ENCODE data around the gene IRF3. TPM values are rescaled to one million over a fixed set of nuclear protein-coding genes. Genes with fewer than 3 reads are reported as not detected.
A peak's percentile ranks its signal among the peaks of the same experiment; 100 is the strongest.

The IRF3 gene
- total RNA-seq, 1 donor from 2014 or later, result 29.5 TPM

- no peaks in the 10 kb centered on the region for H3K79me2 ChIP-seq (ENCODE audit: low read depth)
- H3K4me2 ChIP-seq, result no peak overlapping the region
- H4K20me1 ChIP-seq (ENCODE audit: low read depth), result peaks cover 24% of the 10 kb centered on the region
- H3K4me3 ChIP-seq, result no peak overlapping the region
- H3K9me3 Mint-ChIP-seq, result no peaks in the 10 kb centered on the region
- DNase-seq (ENCODE audit: low spot score), result no peak
- H3K27me3 ChIP-seq, result no peaks in the 10 kb centered on the region
- H3K9ac ChIP-seq, result no peak overlapping the region
- H3K27ac Mint-ChIP-seq, result no peak overlapping the region
- H3K36me3 Mint-ChIP-seq, result peaks cover 33% of the 10 kb centered on the region
- H3K4me1 Mint-ChIP-seq, result no peaks in the 10 kb centered on the region
- no peak overlapping the region for H3K27ac ChIP-seq
- no peak overlapping the region for H2AFZ ChIP-seq (replicated peaks)
- TF ChIP-seq EZH2phosphoT487 (IDR thresholded peaks at IDR 0.05) (no peak), EZH2 (IDR thresholded peaks at IDR 0.05) (no peak)
- TF ChIP-seq, protein P1, sequence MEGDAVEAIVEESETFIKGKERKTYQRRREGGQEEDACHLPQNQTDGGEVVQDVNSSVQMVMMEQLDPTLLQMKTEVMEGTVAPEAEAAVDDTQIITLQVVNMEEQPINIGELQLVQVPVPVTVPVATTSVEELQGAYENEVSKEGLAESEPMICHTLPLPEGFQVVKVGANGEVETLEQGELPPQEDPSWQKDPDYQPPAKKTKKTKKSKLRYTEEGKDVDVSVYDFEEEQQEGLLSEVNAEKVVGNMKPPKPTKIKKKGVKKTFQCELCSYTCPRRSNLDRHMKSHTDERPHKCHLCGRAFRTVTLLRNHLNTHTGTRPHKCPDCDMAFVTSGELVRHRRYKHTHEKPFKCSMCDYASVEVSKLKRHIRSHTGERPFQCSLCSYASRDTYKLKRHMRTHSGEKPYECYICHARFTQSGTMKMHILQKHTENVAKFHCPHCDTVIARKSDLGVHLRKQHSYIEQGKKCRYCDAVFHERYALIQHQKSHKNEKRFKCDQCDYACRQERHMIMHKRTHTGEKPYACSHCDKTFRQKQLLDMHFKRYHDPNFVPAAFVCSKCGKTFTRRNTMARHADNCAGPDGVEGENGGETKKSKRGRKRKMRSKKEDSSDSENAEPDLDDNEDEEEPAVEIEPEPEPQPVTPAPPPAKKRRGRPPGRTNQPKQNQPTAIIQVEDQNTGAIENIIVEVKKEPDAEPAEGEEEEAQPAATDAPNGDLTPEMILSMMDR (IDR thresholded peaks at IDR 0.05), result no peak
- no peaks in the 10 kb centered on the region for H3K4me1 ChIP-seq
- H3K4me3 Mint-ChIP-seq, result no peak overlapping the region
- H3F3A ChIP-seq (ENCODE audit: low read depth), result peaks cover 24% of the 10 kb centered on the region
- H3K27me3 Mint-ChIP-seq (ENCODE audit: insufficient read depth, low read depth), result no peaks in the 10 kb centered on the region
- H3K9me3 ChIP-seq (ENCODE audit: low read depth), result no peaks in the 10 kb centered on the region
- peaks cover 4% of the 10 kb centered on the region for H3K36me3 ChIP-seq
Measured at GRCh38 chr19:49657493-49658138, 8.0 kb downstream of the IRF3 start.

DNA sequence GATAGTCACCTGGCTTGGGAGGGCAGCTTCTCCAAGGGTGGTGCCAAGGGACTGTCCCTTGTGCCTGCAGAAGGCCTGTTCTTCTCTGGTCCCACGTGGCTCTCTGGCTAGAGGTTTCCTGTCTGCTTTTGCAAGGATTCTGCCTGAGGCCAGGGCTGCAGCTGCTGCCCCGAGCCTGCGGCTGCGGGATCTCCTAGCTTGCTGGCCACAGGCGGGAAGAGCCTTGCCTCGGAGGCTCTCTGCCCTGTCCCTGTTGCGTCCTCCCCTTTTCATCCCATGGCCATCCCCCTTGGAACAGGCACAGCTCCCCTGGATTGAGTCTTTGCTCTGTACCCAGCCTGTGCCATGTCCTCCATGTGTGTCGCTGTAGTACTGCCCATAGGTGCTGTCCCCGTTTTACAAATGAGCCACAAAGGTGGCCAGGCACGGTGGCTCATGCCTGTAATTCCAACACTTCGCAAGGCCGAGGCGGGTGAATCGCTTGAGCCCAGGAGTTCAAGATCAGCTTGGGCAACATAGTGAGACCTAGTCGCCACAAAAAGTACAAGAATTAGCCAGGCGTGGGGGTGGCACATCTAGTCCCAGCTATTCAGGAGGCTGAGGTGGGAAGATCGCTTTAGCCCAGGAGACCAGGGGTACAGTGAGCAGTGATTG is 9.1 kb downstream of the IRF3 start:
- Histone ChIP-seq H3K27ac (no peak overlapping the region), H3K27me3 (no peaks in the 10 kb centered on the region), H3K4me1 (no peaks in the 10 kb centered on the region), H3K36me3 (peaks cover 4% of the 10 kb centered on the region), H3K9ac (no peak overlapping the region), H3K79me2 (ENCODE audit: low read depth) (no peaks in the 10 kb centered on the region), H3F3A (ENCODE audit: low read depth) (peaks cover 24% of the 10 kb centered on the region), H3K9me3 (ENCODE audit: low read depth) (no peaks in the 10 kb centered on the region), H4K20me1 (ENCODE audit: low read depth) (peaks cover 22% of the 10 kb centered on the region), H3K4me3 (no peak overlapping the region), H3K4me2 (no peak overlapping the region), H2AFZ (replicated peaks) (no peak overlapping the region)
- TF ChIP-seq EZH2 (IDR thresholded peaks at IDR 0.05) (no peak), EZH2phosphoT487 (IDR thresholded peaks at IDR 0.05) (no peak)
- TF ChIP-seq, protein P1 (IDR thresholded peaks at IDR 0.05), result no peak
- peaks cover 33% of the 10 kb centered on the region for H3K36me3 Mint-ChIP-seq
- H3K4me3 Mint-ChIP-seq, result no peak overlapping the region
- no peaks in the 10 kb centered on the region for H3K9me3 Mint-ChIP-seq
- no peak for DNase-seq (ENCODE audit: low spot score)
- no peaks in the 10 kb centered on the region for H3K27me3 Mint-ChIP-seq (ENCODE audit: insufficient read depth, low read depth)
- H3K27ac Mint-ChIP-seq, result peak overlapping the region; percentile 64
- no peaks in the 10 kb centered on the region for H3K4me1 Mint-ChIP-seq

DNA sequence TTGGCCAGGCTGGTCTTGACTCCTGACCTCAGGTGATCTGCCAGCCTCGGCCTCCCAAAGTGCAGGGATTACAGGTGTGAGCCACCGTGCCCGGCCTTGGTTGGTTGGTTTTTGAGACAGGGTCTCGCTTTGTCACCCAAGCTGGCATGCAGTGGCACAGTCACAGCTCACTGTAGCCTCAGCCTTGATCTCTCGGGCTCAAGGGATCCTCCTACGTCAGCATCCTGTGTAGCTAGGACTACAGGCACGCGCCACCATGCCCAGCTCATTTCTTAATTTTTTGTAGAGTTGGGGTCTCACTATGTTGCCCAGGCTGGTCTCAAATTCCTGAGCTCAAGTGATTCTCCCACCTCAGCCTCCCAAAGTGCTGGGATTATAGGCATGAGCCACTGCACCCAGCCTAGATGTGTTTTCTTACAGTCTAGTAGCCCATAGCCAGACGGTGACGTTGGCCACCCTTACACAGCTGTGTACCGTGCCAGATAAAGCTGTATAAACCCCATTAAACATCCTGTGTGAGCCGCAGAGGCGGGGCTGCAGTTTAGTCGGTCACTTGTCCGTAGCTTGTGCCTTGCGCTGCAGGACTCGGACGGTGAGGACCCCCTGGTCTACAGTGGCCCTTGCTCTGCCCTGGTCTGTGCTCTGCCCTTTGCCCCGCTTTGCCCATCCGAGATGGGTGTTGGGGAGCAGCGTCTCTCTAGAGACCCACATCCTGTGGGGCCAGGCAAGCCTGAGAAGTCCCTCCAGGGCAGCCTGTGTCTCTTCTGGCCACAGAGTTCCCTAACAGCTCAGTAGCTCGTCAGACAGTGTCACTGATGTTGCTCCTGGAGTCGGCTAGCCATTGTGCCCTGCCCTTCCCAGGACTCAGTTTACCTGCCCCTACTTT is 9.8 kb downstream of the IRF3 start:
- Histone ChIP-seq H3F3A (ENCODE audit: low read depth) (peaks cover 22% of the 10 kb centered on the region), H3K4me1 (no peaks in the 10 kb centered on the region), H2AFZ (replicated peaks) (no peak overlapping the region), H3K9me3 (ENCODE audit: low read depth) (no peaks in the 10 kb centered on the region), H3K36me3 (peaks cover 4% of the 10 kb centered on the region), H3K27ac (no peak overlapping the region), H3K4me3 (no peak overlapping the region), H3K79me2 (ENCODE audit: low read depth) (no peaks in the 10 kb centered on the region), H3K27me3 (no peaks in the 10 kb centered on the region), H3K4me2 (no peak overlapping the region), H3K9ac (no peak overlapping the region), H4K20me1 (ENCODE audit: low read depth) (peaks cover 22% of the 10 kb centered on the region)
- H3K9me3 Mint-ChIP-seq, result no peaks in the 10 kb centered on the region
- H3K27ac Mint-ChIP-seq, result no peak overlapping the region
- TF ChIP-seq EZH2 (IDR thresholded peaks at IDR 0.05) (no peak), EZH2phosphoT487 (IDR thresholded peaks at IDR 0.05) (no peak)
- TF ChIP-seq, protein P1 (IDR thresholded peaks at IDR 0.05), result no peak
- H3K36me3 Mint-ChIP-seq, result peaks cover 35% of the 10 kb centered on the region
- H3K4me3 Mint-ChIP-seq, result no peak overlapping the region
- H3K4me1 Mint-ChIP-seq, result no peaks in the 10 kb centered on the region
- DNase-seq (ENCODE audit: low spot score), result no peak
- no peaks in the 10 kb centered on the region for H3K27me3 Mint-ChIP-seq (ENCODE audit: insufficient read depth, low read depth)
